VCaP (cell line): ENCODE data around the gene SIAH2.
"Not testable (repeated sequence)": the region's sequence is repeated elsewhere in the genome, so short reads cannot be mapped to it uniquely, and the experiment has no call there.

Source experiments
- H3K27ac ChIP-seq: fragments of 450-650 bp; 2 replicates; pipeline ENCODE4 v1.5.1; 2017
- TF ChIP-seq, protein P1 (sequence below): fragments of 450-650 bp; conservative IDR thresholded peaks from 2 replicates; pipeline ENCODE4 v1.5.1; 2017; ENCODE audit warnings: mild to moderate bottlenecking, moderate library complexity

SIAH2 gene

DNA sequence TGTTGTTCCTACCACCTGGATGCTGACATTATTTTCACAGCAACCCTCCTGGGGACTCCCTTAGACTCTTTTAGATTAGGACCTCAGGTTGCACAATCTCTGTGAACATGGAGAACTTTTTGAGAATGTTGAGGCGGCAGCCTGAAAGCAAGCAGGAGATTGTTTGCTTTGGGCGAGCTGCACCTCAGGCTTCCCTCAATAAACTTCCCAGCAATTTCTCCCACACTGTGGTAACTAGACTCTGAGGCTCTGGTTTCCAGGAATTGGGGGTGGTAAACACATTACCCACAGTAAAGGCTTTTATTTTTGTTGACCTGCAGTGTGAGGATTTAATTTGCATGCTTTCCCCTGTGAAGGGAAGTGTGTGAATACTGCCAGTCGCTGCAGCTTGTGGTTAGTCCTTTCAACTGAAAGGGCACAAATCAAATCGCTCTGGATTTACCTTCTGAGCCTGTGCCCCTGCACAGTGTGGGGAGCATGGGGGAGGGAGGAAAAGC is 35.2 kb upstream of the SIAH2 start:
- H3K27ac ChIP-seq, result no peak overlapping the region

DNA sequence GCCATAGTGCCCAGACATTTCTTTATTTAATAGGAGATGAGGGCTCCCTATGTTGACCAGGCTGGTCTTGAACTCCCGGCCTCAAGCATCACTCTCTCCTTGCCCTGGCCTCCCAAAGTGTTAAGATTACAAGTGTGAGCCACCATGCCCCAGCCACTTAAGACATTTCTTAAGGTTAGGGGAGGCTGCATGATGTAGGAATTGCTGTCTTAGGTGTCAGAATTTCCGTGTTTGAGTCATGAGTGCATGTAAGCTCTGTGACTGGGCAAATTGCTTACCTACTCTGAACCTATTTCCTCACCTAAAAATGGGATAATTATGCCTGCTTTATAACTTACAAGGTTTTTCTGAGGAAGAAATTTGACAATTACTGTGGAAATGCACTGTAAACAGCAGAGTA is 34.2 kb upstream of the SIAH2 start:
- H3K27ac ChIP-seq, result no peak overlapping the region
- TF ChIP-seq, protein P1, sequence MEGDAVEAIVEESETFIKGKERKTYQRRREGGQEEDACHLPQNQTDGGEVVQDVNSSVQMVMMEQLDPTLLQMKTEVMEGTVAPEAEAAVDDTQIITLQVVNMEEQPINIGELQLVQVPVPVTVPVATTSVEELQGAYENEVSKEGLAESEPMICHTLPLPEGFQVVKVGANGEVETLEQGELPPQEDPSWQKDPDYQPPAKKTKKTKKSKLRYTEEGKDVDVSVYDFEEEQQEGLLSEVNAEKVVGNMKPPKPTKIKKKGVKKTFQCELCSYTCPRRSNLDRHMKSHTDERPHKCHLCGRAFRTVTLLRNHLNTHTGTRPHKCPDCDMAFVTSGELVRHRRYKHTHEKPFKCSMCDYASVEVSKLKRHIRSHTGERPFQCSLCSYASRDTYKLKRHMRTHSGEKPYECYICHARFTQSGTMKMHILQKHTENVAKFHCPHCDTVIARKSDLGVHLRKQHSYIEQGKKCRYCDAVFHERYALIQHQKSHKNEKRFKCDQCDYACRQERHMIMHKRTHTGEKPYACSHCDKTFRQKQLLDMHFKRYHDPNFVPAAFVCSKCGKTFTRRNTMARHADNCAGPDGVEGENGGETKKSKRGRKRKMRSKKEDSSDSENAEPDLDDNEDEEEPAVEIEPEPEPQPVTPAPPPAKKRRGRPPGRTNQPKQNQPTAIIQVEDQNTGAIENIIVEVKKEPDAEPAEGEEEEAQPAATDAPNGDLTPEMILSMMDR, result no peak

More for the DNA sequence above, 35.2 kb upstream of the SIAH2 start:
- TF ChIP-seq, protein P1, result no peak

DNA sequence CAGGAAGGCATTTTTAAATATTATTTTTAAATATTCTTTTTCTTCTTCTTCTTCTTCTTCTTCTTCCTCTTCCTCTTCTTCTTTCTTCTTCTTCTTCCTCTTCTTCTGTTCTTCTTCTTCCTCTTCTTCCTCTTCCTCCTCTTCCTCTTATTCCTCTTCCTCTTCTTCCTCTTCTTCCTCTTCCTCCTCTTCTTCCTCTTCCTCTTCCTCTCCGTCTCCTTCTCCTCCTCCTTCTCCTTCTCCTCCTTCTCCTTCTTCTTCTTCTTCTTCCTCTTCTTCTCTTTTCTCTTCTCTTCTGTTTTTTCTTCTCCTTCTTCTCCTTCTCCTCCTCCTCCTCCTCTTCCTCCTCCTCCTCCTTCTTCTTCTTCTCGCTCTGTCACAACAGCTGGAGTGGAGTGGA is 33.6 kb upstream of the SIAH2 start:
- H3K27ac ChIP-seq, result not testable (repeated sequence)

DNA sequence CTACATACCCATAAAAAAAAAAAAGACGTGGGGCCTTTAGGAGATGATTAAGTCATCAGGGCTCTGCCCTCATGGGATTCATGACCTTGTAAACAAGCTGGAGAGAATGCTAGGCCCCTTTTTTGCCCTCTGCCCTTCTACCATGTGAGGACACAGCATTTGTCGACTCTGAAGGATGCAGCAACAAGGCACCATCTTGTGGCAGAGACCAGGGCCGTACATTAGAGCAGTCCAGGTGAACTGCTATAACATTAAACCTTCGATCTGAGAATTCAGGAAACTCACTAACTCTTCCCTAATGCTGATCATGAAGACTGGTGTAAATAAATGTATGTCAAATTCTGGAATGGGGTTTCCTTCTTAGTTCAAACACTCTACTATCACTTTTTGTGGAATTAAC is 30.7 kb upstream of the SIAH2 start:
- no peak overlapping the region for H3K27ac ChIP-seq

DNA sequence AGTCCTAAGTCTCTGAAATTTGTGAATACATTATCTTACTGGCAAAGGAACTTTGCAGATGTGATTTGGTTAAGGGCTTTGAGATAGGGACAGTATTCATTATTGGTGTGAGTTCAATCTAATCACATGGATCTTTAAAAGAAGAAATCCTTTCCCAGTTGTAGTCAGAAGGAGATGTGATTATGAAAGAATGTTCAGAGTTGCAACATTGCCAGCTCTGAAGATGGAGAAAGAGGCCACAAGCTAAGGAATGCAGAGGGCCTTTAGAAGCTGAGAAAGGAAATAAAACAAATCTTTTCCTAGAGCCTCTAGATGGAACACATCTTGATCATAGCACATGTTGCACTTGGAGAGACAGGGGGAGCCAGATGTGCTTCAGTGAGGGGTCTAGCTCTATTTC is 27.7 kb upstream of the SIAH2 start:
- H3K27ac ChIP-seq, result no peak overlapping the region
- TF ChIP-seq, protein P1, result no peak

More for the DNA sequence above, 30.7 kb upstream of the SIAH2 start:
- TF ChIP-seq, protein P1, result no peak

DNA sequence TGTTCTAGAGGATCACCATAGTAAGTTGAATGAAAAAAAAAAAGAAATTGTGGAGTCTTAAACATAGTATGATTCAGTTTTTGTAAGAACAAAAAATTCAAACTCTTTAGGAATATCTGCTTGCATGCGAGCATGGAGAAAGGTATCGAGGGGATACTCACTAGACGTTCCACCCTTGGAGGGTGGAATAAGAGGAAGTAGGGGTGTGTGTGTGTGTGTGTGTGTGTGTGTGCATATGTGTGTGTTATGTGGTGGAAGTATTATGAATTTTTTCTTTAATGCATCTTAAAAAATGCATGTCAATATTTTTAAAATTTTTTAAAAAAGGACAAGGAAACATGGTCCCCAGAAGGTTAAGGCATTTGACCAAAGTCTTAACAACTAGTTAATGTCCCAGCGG is 26.5 kb upstream of the SIAH2 start:
- no peak overlapping the region for H3K27ac ChIP-seq
- TF ChIP-seq, protein P1, result no peak

DNA sequence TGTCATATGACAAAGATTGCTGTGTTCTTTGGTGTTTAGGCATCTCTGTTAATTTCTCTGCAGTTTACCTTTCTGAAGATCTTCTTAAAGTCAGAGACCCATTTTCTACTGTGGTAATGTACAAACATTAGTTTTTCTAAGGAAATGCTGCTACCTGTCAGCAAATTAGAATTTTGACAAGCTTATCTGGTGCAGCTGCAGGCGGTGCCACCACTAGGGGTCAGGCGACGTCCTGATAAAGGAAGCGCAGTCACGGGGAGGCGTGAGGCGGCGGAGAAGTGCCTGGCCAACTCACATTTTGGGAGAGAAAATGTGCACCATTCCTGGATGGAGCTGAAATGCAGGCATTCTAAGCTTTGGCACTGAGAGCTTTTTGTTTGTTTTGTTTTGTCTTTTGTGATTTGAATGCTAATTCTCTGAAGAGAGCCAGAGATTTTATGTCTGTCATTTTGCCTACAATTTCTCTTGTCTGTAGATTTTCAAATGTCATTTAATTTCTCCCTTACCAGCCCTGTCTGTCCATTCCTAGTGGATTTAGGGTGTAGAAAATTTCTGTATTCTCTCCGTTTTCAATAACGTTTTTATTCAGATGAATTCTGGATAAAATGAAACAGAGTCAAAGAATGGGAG is 24.9 kb upstream of the SIAH2 start:
- no peak overlapping the region for H3K27ac ChIP-seq
- TF ChIP-seq, protein P1, result peak; percentile 94

DNA sequence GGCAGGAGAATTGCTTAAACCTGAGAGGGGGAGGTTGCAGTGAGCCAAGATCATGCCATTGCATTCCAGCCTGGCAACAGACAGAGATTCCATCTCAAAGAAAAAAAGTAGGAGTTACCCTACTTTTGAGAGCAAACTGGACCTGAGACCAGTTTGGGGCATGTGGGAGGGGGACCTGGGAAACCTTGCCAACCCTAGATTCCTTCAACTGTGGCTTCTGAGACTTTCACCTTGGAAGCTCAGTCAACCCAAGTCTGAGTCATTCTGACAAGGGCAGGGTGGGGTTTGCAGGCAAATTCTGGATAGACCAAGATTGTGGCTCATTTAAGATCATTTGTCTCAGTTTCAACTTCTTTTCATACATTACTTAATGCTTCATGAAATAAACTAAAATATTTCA is 23.8 kb upstream of the SIAH2 start:
- TF ChIP-seq, protein P1, result no peak
- no peak overlapping the region for H3K27ac ChIP-seq
